Neuronal stem cell (in vitro differentiated cells): ENCODE measurements around the gene C19orf25.

Source experiments
- DNase-seq: peaks from one replicate; pipeline ENCODE4 v3.0.0-alpha.2; 2013; ENCODE audit warnings: low spot score
- H2AFZ ChIP-seq: one replicate; pipeline ENCODE4 v1.6.1; 2013; ENCODE audit warnings: mild to moderate bottlenecking, low read length, inconsistent platforms
- H2AK5ac ChIP-seq: 2 replicates; pipeline ENCODE4 v1.6.1; 2013; ENCODE audit warnings: low read depth, mild to moderate bottlenecking, inconsistent platforms, low read length, moderate library complexity, mixed read lengths
- H2BK120ac ChIP-seq: 2 replicates; pipeline ENCODE4 v1.6.1; 2013; ENCODE audit warnings: low read depth, mild to moderate bottlenecking, inconsistent platforms, low read length, moderate library complexity, mixed read lengths
- H2BK12ac ChIP-seq: one replicate; pipeline ENCODE4 v1.6.1; 2013; ENCODE audit warnings: low read length, inconsistent platforms
- H2BK15ac ChIP-seq: 2 replicates; pipeline ENCODE4 v1.6.1; 2013; ENCODE audit warnings: mild to moderate bottlenecking, low read length, inconsistent platforms, mixed read lengths
- H2BK5ac ChIP-seq: one replicate; pipeline ENCODE4 v1.6.1; 2013; ENCODE audit warnings: inconsistent platforms, mild to moderate bottlenecking, low read length, moderate library complexity
- H3K14ac ChIP-seq: one replicate; pipeline ENCODE4 v1.6.1; 2013; ENCODE audit warnings: low read length, inconsistent platforms
- H3K18ac ChIP-seq: 2 replicates; pipeline ENCODE4 v1.6.1; 2013; ENCODE audit warnings: low read length, inconsistent platforms
- H3K23ac ChIP-seq: 2 replicates; pipeline ENCODE4 v1.6.1; 2013; ENCODE audit warnings: low read depth, mild to moderate bottlenecking, mixed read lengths, low read length, inconsistent platforms; ENCODE audit not compliant: poor library complexity
- H3K27ac ChIP-seq: replicated peaks from 3 replicates; pipeline ENCODE4 v1.5.1; 2013; ENCODE audit warnings: low read length, inconsistent platforms
- H3K27me3 ChIP-seq, 3 experiments: 2 replicates each; pipeline ENCODE4 v1.6.1; 2013; ENCODE audit warnings: low read length in 3 of 3, mild to moderate bottlenecking in 2 of 3, inconsistent platforms in 1 of 3, low read depth in 1 of 3, mixed read lengths in 1 of 3, moderate library complexity in 1 of 3; ENCODE audit not compliant: control insufficient read depth in 3 of 3, insufficient read depth in 3 of 3
- H3K36me3 ChIP-seq, 2 donors: replicated peaks in 1 of 2; 2 replicates each; pipeline ENCODE4 v1.6.1; 2013; ENCODE audit warnings: low read length in 2 of 2; ENCODE audit not compliant: control insufficient read depth in 2 of 2, insufficient read depth in 2 of 2
- H3K4ac ChIP-seq: 2 replicates; pipeline ENCODE4 v1.6.1; 2013; ENCODE audit warnings: inconsistent platforms, mild to moderate bottlenecking, low read length, moderate library complexity
- H3K4me1 ChIP-seq, 2 donors: 1 replicate in 1 of 2; 2 replicates in 1 of 2; pipeline ENCODE4 v1.6.1; 2013; ENCODE audit warnings: low read length in 2 of 2, low read depth in 1 of 2; ENCODE audit not compliant: control insufficient read depth in 2 of 2, insufficient read depth in 1 of 2
- H3K4me2 ChIP-seq: one replicate; pipeline ENCODE4 v1.6.1; 2013; ENCODE audit warnings: mild to moderate bottlenecking, low read length, inconsistent platforms; ENCODE audit not compliant: insufficient read depth, poor library complexity, severe bottlenecking
- H3K4me3 ChIP-seq, 2 donors: 2 replicates each; pipeline ENCODE4 v1.5.1; 2013; ENCODE audit warnings: low read length in 2 of 2, mild to moderate bottlenecking in 2 of 2, inconsistent platforms in 1 of 2, moderate library complexity in 1 of 2
- H3K79me1 ChIP-seq: one replicate; pipeline ENCODE4 v1.6.1; 2013; ENCODE audit warnings: low read depth, mild to moderate bottlenecking, inconsistent platforms, low read length, moderate library complexity
- H3K9ac ChIP-seq: one replicate; pipeline ENCODE4 v1.6.1; 2013; ENCODE audit warnings: mild to moderate bottlenecking, low read depth, low read length, inconsistent platforms; ENCODE audit not compliant: poor library complexity
- H3K9me3 ChIP-seq, 2 donors: replicated peaks in 1 of 2; 2 replicates each; pipeline versions ENCODE3 to v1.6.1; 2013; ENCODE audit warnings: low read length in 2 of 2, mild to moderate bottlenecking in 2 of 2, inconsistent platforms in 1 of 2, low read depth in 1 of 2, mixed read lengths in 1 of 2, moderate library complexity in 1 of 2; ENCODE audit not compliant: control insufficient read depth in 2 of 2, insufficient read depth in 1 of 2
- H4K8ac ChIP-seq: one replicate; pipeline ENCODE4 v1.6.1; 2013; ENCODE audit warnings: low read depth, mild to moderate bottlenecking, inconsistent platforms, low read length, moderate library complexity
- H4K91ac ChIP-seq: one replicate; pipeline ENCODE4 v1.6.1; 2013; ENCODE audit warnings: low read length, low read depth, mild to moderate bottlenecking, inconsistent platforms; ENCODE audit not compliant: poor library complexity
- WGBS, 2 donors: extraction: QIAGEN DNeasy Blood & Tissue Kit; methylation state at CpG; one replicate each; pipeline ENCODE4 v1.1.7; 2013; ENCODE audit warnings: missing lambda C conversion rate in 2 of 2, mixed read lengths in 1 of 2; ENCODE audit not compliant: insufficient read length in 2 of 2, insufficient replicate concordance in 1 of 2; ENCODE audit errors: extremely low coverage in 2 of 2; 5-methylcytosine and 5-hydroxymethylcytosine counted together

The C19orf25 gene

GRCh38 chr19:1467490-1468273 is 11.3 kb downstream of the C19orf25 start:
- Histone ChIP-seq H3K27ac (no peak overlapping the region), H3K36me3 (peaks cover 1 to 61% of the 10 kb centered on the region in 2 donors), H3K23ac (peak overlapping the region; percentile 91), H2BK15ac (peak overlapping the region; percentile 75), H3K27me3 (peaks cover 0 to 72% (median 50%) of the 10 kb centered on the region in 3 experiments), H2BK12ac (no peak overlapping the region), H3K18ac (peak overlapping the region; percentile 94), H2AFZ (no peak overlapping the region), H2AK5ac (peak overlapping the region; percentile 90), H3K4ac (no peak overlapping the region), H3K4me1 (peaks cover 0 to 27% of the 10 kb centered on the region in 2 donors), H3K9ac (peak overlapping the region; percentile 60), H2BK5ac (peak overlapping the region; percentile 24), H3K79me1 (peaks cover 26% of the 10 kb centered on the region), H3K4me2 (peak overlapping the region; percentile 40), H2BK120ac (no peak overlapping the region), H3K14ac (peak overlapping the region; percentile 21), H3K4me3 (no peak overlapping the region), H3K9me3 (peaks cover 0 to 11% of the 10 kb centered on the region in 2 donors), H4K8ac (peak overlapping the region; percentile 17), H4K91ac (no peak overlapping the region)
- no CpG with 5 or more reads among the region's 92 CpGs for WGBS, 2 donors
- DNase-seq: no peak

GRCh38 chr19:1467215-1467489 is 11.9 kb downstream of the C19orf25 start:
- Histone ChIP-seq H3K27ac (no peak overlapping the region), H2AK5ac (peak overlapping the region; percentile 75), H3K9ac (peak overlapping the region; percentile 44), H3K18ac (peak overlapping the region; percentile 94), H4K91ac (no peak overlapping the region), H2BK5ac (no peak overlapping the region), H4K8ac (no peak overlapping the region), H2AFZ (no peak overlapping the region), H3K4me2 (peak overlapping the region; percentile 40), H3K23ac (peak overlapping the region; percentile 93), H3K27me3 (peaks cover 0 to 67% (median 50%) of the 10 kb centered on the region in 3 experiments), H3K4me1 (peaks cover 0 to 25% of the 10 kb centered on the region in 2 donors), H3K14ac (peak overlapping the region; percentile 89), H3K4ac (no peak overlapping the region), H3K36me3 (peaks cover 1 to 61% of the 10 kb centered on the region in 2 donors), H3K79me1 (peaks cover 25% of the 10 kb centered on the region), H2BK12ac (no peak overlapping the region), H2BK120ac (no peak overlapping the region), H2BK15ac (peak overlapping the region; percentile 75), H3K4me3 (no peak overlapping the region), H3K9me3 (peaks cover 0 to 11% of the 10 kb centered on the region in 2 donors)
- no CpG with 5 or more reads among the region's 36 CpGs for WGBS, 2 donors
- no peak for DNase-seq

GRCh38 chr19:1466461-1467214 is 12.4 kb downstream of the C19orf25 start:
- WGBS, 2 donors: no CpG with 5 or more reads among the region's 70 CpGs
- Histone ChIP-seq H2BK12ac (no peak overlapping the region), H3K4me1 (peaks cover 0 to 22% of the 10 kb centered on the region in 2 donors), H3K9me3 (peaks cover 0 to 11% of the 10 kb centered on the region in 2 donors), H3K14ac (peak overlapping the region; percentile 89), H2BK5ac (no peak overlapping the region), H4K91ac (no peak overlapping the region), H3K79me1 (peaks cover 23% of the 10 kb centered on the region), H3K4me2 (peak overlapping the region; percentile 40), H2BK15ac (peak overlapping the region; percentile 75), H3K18ac (peak overlapping the region; percentile 94), H2AFZ (no peak overlapping the region), H2BK120ac (no peak overlapping the region), H3K36me3 (peaks cover 4 to 61% of the 10 kb centered on the region in 2 donors), H3K27me3 (peaks cover 0 to 63% (median 50%) of the 10 kb centered on the region in 3 experiments), H2AK5ac (peak overlapping the region; percentile 81), H3K27ac (no peak overlapping the region), H3K23ac (peak overlapping the region; percentile 93), H3K4ac (peak overlapping the region; percentile 66), H3K4me3 (peak overlapping the region in 1 of 2 donors; percentile 20), H3K9ac (peak overlapping the region; percentile 78), H4K8ac (peak overlapping the region; percentile 43)
- DNase-seq: no peak

- Histone ChIP-seq H2BK12ac (no peak overlapping the region), H3K14ac (peak overlapping the region; percentile 89), H2BK120ac (no peak overlapping the region), H3K27ac (no peak overlapping the region), H4K8ac (no peak overlapping the region), H3K4me3 (no peak overlapping the region), H2AK5ac (peak overlapping the region; percentile 81), H3K18ac (peak overlapping the region; percentile 71), H3K36me3 (peaks cover 4 to 63% of the 10 kb centered on the region in 2 donors), H3K27me3 (peaks cover 0 to 59% (median 50%) of the 10 kb centered on the region in 3 experiments), H2AFZ (no peak overlapping the region), H2BK5ac (no peak overlapping the region), H3K9ac (peak overlapping the region; percentile 4), H2BK15ac (no peak overlapping the region), H3K79me1 (peaks cover 23% of the 10 kb centered on the region), H3K4ac (no peak overlapping the region), H4K91ac (no peak overlapping the region), H3K23ac (peak overlapping the region; percentile 55), H3K9me3 (peaks cover 0 to 11% of the 10 kb centered on the region in 2 donors), H3K4me2 (no peak overlapping the region), H3K4me1 (peaks cover 0 to 16% of the 10 kb centered on the region in 2 donors)
- DNase-seq: no peak
- no CpG with 5 or more reads among the region's 41 CpGs for WGBS, 2 donors
Observed at GRCh38 chr19:1466018-1466460, 13.0 kb downstream of the C19orf25 start.
